HG02642 (cell line): ENCODE data around the gene FAM78A.

ENCODE experiments used
- ATAC-seq: cut with Tn5 transposase; IDR thresholded peaks from one replicate; pipeline ENCODE4 v1.9.1; 2021; ENCODE audit warnings: mild to moderate bottlenecking; ENCODE audit not compliant: unreplicated experiment, poor library complexity

The FAM78A gene

GRCh38 chr9:131303381-131304321, 27.3 kb upstream of the FAM78A start:
- no peak for ATAC-seq

GRCh38 chr9:131302244-131303075, 26.1 kb upstream of the FAM78A start:
- no peak for ATAC-seq

GRCh38 chr9:131300444-131300843, 24.1 kb upstream of the FAM78A start:
- ATAC-seq, result no peak

- ATAC-seq, result no peak
These were observed 23.6 kb upstream of the FAM78A start for GRCh38 chr9:131299961-131300347.

GRCh38 chr9:131299346-131299960, 23.1 kb upstream of the FAM78A start:
- no peak for ATAC-seq

- ATAC-seq, result no peak
These were observed 22.5 kb upstream of the FAM78A start for GRCh38 chr9:131298816-131299215.

- no peak for ATAC-seq
These were observed 22.0 kb upstream of the FAM78A start for GRCh38 chr9:131298341-131298740.

- ATAC-seq, result no peak
These were observed 21.6 kb upstream of the FAM78A start for GRCh38 chr9:131297903-131298302.

- ATAC-seq, result no peak
These were observed 20.7 kb upstream of the FAM78A start for GRCh38 chr9:131296906-131297500.

- no peak for ATAC-seq
These were observed 20.1 kb upstream of the FAM78A start for GRCh38 chr9:131296460-131296859.

GRCh38 chr9:131292937-131293336, 16.6 kb upstream of the FAM78A start:
- no peak for ATAC-seq

- ATAC-seq, result no peak
These were observed 15.5 kb upstream of the FAM78A start for GRCh38 chr9:131291795-131292315.

- no peak for ATAC-seq
These were observed 14.6 kb upstream of the FAM78A start for GRCh38 chr9:131290767-131291370.

GRCh38 chr9:131290036-131290766, 13.9 kb upstream of the FAM78A start:
- ATAC-seq, result no peak

- no peak for ATAC-seq
These were observed 13.2 kb upstream of the FAM78A start, which contains the start of gene PLPP7 for GRCh38 chr9:131289301-131290035. Gene PLPP7, plus strand, starts transcription at chr9:131289723. Its CDS starts 275 bp downstream, at chr9:131289998.

- no peak for ATAC-seq
These were observed 11.9 kb upstream of the FAM78A start for GRCh38 chr9:131288217-131288616.

- ATAC-seq, result no peak
These were observed 11.0 kb upstream of the FAM78A start for GRCh38 chr9:131287359-131287758.

GRCh38 chr9:131284856-131285255, 8.5 kb upstream of the FAM78A start:
- ATAC-seq, result no peak
